ENCODE measurements around the gene CENPB.

Gene CENPB

DNA sequence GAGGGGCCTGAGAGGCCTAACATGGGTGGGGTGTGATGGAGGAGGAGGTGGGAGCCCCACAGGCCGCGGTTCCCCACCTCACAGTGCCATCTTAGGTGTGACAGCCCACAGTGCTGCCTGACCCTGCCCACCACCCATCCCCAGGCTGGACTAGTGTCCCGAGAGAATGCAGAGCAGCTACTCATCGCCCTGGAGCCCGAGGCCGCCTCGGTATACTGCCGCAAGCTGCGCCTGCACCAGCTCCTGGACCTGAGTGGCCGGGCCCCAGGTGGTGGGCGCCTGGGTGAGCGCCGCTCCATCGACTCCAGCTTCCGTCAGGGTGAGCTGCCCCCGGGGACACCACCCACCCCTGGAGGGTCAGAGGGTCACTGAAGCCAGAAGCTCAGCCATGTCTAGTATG lies 38.5 kb downstream of the CENPB start:
- DNase-seq (ENCODE audit: low spot score) = no peak

DNA sequence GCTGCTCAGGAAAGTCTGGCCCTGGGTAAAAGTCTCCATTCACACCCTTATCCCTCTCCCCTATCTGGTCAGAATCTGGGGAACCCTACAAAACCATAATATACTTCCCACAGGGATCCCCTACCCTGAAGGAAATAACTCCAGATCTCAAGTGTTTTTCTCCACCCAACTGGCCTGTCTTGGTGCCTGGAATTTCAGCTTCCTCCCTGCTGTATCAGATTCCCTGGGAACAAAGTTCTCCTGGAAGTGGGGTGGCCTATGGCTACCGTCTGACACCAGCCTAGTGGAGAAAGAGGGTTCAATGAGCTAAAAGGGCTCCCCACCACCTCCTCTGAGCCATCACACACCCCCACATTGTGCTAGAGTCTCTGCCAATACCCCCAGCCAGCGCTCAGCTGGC lies 39.1 kb downstream of the CENPB start:
- DNase-seq (ENCODE audit: low spot score) = no peak

DNA sequence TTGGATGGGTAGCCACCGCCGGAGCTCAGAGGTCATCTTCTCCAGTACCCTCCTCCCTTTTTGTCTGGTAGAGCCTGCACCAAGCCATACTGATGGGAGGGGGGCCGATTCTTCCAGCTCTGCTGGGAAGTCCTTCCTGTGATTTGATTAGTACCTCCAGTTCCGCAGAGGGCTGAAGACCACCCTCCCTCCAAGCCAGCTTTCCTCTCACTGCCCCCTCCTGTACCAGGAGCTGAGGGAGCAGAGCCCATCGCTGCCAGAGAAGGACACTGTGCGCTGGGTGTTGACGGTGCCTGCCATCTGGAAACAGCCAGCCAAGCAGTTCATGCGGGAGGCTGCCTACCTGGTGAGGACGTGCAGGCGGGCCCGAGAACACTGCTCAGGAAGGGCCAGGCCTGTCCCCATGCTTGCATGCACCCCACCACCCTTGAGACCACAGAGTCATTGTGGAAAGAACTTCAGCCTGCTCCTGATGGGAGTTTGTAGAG lies 40.8 kb downstream of the CENPB start:
- no peak for DNase-seq (ENCODE audit: low spot score)

DNA sequence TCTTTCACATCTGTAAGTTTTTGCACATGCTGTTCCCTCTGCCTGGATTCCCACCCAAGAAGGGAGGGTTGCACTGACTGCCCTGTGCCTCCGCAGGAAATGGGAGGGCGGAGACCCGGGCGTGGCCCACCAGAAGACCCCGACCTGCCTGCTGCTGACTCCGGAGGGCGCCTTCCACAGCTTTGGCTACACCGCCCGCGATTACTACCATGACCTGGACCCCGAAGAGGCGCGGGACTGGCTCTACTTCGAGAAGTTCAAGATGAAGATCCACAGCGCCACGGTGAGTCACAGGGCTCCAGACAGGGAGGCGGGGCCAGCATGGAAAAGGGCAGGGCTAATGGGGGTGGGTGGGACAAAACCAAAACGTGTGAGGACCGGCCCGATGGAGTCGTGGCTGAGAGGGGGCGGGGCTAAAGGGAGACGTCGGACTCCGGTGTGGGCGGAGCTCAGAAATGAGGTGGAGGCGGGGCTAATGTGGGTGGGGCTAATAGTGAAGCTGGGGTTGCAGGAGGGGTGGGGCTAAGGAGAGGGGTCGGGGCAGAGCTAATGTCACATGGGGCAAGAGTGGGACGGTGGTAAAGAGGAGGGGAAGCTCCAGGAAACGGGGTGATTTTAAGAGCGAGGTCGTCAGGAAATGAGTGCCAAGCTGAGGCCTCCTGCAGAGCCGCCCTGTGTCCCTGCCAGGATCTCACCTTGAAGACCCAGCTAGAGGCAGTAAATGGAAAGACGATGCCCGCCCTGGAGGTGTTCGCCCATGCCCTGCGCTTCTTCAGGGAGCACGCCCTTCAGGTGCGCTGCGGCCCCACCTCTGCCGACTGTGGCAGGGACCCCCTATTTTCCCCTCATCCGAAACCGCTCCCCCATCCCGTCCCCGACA lies 41.5 kb downstream of the CENPB start:
- peak; percentile 73 for DNase-seq (ENCODE audit: low spot score)

DNA sequence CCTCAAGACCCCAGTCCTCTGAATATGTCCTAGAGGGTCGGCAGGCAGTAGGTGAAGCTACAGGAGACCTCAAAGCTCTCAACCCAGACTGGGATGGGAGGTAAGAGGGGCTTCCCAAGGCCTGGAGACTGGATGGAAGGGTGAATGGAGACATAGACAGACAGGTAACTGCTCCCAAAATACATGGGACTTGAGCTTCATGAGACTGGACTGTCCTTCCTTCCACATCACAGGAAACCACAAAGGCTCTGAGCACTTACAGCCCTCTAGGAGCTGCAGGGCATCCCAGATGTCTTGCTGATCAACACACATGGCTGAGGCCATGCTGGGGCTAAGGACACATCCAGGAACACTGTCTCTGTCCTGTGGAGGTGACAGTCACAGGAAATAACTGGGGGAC lies 42.5 kb downstream of the CENPB start:
- no peak for DNase-seq (ENCODE audit: low spot score)

DNA sequence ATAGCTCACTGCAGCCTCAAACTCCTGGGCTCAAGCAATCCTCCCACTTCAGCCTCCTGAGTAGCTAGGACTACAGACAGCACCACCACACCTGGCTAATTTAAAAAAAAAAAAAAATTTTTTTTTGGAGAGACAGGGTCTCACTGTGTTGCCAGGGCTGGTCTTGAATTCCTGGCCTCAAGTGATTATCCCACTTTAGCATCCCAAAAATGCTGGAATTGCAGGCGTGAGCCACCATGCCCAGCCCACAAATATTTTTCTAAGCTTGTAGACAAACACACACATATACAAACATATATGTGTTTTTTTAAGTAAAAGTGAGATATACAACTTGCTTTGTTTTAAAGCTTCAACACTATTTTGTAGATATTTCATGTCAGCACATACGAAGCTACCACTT lies 43.3 kb downstream of the CENPB start:
- no peak for DNase-seq (ENCODE audit: low spot score)

DNA sequence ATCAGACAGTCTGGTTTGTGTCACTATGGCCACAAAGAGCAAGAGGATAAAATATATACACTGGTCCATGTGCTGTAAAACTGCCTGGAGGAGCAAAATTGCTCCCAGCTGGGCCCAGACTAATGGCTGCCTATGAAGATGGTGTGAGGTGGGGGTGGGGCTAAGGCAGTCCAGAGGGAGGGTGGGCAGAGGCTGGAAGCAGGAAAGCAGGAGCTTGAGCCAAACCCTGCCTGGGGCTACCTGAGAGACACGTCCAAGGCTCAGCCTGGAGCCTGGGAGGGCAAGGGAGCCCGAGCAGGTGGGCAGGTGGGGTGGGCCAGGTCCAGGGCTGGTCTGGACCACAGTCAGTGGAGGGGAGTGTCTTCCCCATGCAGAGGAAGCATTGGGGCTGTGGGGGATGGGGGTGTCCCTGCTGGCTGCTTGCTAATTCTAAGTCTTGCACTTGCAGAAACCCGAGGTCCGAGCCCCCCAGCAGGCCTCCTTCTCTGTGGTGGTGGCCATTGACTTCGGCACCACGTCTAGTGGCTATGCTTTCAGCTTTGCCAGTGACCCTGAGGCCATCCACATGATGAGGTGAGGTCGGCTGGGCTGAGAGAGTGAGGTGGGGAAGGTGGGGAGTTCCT lies 44.6 kb downstream of the CENPB start:
- DNase-seq (ENCODE audit: low spot score) = no peak

DNA sequence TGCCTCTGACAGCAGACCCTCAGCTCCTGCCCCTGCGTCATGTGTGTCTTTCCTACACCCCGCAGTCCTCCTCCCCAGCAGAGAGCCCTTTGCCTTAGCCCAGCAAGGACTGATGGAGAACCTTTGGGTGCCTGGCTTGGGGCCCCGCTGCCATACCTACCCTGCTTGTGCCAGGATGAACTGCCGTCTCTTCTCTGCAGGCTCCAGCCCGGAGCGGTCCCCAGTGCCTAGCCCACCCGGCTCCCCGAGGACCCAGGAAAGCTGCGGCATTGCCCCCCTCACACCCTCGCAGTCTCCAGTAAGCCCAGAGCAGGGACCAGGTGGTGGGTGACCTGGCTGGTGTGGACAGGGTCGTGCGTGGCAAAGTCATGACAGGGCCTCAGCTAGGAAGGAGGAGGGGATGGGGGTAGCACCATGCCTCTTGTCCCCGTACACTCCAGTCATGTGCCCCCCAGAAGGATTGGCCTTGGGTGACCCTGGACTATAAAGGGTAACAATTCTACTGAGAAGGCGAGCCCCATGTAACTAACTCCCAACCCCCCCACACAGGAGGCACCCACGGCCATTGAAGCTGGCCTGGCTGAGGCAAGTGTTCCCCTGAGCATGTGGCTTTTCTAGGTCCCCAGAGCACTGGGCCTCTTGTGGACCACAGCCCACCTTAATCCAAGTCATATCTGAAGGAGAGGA lies 45.8 kb downstream of the CENPB start:
- no peak for DNase-seq (ENCODE audit: low spot score)

DNA sequence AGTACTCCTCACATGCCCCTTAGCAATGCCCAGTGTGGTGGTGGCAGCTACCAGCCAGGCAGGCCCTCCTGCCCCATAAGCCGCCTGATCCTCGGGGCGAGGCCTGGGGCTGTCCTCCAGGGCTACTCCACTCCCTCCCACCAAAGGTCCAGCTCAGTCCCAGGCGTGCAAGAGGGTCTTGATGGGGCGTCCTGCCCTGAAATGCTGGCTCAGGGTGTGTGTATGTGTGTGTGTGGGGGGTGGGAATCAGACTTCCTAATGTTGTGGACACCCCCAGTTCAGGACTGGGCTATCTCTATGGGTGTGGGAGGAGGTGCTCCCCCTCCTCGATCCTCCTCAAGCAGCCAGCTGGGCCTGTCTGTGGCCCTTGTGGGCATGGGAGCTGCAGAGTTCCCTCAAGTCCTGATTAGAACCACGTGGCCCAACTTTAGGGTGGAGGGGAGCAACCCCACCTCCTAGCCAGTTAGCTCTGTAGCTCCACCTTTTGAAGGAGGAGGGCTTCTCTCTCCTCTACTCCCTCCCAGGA lies 46.6 kb downstream of the CENPB start:
- no peak for DNase-seq (ENCODE audit: low spot score)

DNA sequence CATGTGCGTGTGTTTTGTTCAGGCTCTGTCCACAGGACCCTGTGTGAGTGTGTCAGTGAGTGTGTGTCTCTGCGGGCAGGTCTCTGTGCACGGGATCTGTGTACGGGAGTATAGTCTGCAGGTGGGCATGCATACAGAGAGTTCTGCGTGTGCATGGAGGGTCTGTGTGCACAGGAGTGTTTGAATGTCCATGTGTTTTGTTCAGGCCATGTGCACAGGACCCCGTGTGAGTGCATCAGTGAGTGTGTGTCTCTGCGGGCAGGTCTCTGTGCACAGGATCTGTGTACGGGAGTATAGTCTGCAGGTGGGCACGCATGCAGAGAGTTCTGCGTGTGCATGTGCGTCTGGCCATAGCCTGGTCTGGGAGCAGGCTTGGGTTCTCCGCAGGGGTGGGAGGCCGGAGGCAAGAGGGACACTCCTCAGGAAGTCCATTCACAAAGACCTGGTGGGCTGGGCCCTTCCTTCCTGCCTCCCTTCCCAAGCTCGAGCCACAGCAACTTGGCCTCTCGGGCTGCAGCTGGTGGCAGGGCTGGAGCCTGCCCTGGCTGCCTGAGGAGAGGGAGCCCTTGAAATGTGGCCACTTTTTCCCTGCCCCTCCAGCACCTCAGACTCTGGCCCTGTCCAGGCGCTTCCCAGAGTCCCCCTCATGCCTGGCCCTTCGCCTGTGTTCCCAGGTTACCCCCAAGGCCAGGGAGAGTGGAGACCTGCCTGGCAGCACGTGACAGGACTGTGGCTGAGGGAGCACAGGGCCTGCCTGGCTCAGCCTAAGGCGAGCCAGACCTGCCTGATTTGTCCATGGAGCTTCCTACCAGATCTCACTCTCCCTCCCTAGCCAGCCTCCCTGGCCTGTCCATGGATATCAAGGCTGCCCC lies 47.2 kb downstream of the CENPB start:
- DNase-seq (ENCODE audit: low spot score) = no peak

DNA sequence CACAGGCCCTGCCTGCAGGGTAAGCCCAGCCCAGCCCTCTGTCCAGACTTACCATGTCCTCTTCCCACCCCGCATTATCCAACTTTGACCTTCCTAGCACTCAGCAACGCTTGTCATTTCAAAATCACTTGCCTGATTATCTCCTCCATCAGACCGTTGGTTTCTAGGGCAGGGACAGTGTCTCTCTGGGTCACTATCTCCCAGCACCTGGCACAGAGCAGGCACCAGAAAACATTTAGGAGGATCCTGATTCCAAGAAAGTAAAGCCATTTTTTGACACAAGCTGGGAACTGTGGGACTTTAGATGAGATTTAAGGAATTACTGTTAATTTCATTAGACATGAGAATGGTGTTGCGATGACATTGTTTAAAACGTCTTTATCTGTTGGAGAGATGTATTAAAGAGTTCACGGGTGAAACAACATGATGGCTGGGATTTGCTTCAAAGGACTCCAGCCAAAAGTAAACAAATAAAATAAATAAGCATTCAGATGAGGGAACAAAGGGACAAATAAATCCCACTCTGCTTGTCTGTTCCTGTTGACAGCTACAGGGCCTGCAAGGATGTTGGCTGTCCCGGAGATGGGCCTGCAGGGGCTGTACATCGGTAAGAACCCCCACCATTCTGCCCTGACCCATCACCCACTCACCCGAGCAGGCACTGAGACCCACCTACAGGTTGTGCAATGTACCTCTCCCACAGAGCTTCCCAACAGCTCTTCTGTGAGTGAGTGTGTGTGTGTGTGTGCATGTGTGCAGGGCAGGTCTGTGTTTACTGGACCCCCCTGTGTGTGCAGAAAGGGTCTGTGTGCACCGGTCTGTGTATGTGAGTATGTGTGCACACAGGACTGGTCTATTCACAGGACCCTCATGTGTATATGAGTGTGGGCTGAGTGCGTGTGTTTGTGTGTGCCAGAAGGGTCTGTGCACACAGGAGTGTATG lies 48.2 kb downstream of the CENPB start:
- DNase-seq (ENCODE audit: low spot score) = no peak

DNA sequence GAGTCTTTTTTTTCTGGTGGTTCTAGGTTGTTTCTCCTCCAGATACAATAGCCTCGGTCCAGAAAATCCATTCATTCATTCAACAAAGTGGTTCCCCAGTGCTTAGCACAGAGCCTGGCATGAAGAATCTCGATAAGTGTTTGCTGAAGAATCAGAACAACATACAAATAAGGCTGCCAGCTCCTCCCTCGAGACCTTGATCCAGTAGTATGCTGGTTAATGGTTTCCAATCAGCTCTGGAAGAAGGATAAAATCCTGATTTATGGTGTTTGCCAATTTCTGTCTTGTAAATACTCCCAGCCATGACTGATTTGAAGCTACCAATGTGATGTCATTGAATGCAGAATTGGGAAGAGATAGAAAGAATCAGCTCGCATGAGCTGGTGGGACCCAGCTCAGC lies 50.8 kb downstream of the CENPB start:
- no peak for DNase-seq (ENCODE audit: low spot score)

DNA sequence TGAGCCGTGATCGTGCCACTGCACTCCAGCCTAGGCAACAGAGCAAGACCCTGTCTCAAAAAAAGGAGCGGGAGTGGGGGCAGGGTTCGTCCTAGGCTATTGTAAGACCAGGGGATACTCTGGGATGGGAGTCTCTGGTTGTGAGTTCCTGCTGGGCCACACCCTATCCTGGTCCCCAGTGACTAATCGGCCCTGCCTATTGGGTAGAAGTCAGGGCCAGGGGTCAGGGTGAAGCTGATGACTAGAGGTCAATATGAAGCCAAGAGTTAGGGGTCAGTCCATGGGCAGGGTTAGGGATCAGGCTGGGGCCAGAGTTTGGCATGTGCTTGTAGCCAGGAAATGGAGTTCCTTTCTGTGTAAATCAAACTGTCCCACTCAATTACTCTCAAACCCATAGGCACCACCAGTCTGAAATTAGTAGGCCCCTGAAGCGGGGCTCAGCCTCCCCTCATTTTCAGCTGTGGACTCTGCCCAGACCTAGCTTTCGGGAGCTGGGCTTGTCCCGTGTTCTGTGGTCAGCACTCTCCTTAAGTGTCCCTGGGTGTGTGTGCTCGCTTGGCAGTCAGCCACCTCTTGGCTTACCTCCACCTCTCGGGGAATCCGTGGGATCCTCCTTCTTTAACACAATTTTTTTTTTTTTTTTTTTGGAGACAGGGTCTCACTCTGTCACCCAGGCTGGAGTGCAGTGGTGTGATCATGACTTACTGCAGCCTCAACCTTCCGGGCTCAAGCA lies 52.3 kb downstream of the CENPB start:
- DNase-seq (ENCODE audit: low spot score) = no peak
